ENCODE results near the gene DENND4B. TPM values are rescaled to one million over a fixed set of nuclear protein-coding genes. Genes with fewer than 3 reads are reported as not detected.

The DENND4B gene
- total and polyA plus RNA-seq, 10 of the 15 experiments (the other 5 are each of a cell fraction or from before 2014, with no cell fraction given): 12.0 to 74.8 (median 22.7) TPM

DNA sequence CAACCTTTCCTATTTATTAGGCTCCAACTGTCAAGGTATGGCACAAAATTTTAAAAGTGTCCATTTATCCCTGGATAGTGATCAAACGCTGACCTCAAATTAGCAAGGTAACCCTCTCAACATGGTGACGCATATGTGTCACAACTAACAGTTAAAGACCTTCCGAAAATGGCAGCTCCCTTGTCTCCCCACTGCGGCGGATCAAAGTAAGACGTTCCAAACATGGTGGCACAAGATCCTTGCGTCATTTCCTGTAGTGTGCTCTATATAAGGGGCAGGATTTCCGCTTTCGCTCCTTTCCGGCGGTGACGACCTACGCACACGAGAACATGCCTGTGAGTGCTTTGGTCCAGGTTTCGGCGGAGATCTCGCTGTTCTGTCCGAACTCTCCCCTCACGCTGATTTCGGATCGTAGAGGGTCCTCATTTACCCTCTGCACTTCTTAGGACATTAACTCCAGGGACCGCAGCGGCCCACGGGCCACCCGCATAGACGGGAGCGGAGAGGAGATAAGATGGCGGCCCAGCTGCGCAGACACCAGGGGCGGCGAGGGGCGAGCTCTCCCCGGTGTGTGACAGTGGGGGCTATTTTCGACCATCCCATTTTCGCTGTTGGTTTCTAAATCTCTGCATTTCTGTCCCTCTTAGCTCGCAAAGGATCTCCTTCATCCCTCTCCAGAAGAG is 44.1 kb upstream of the DENND4B start, which contains the start of gene RPS27:
Gene RPS27, plus strand, starts transcription at position 295 of the 683 bp plus-strand sequence. Its CDS starts 35 bp downstream, at position 330.
- Histone ChIP-seq H3K27me3 (replicated peaks in 1 of 2; ENCODE audit: control insufficient read depth in 2 of 2, insufficient read depth in 2 of 2, low read length in 1 of 2) (no peaks in the 10 kb centered on the region), H2AFZ (ENCODE audit: control insufficient read depth, low read depth, low read length) (peak within 1 kb of the TSS; percentile 67), H3K4me2 (ENCODE audit: control insufficient read depth, insufficient read depth) (peak within 1 kb of the TSS; percentile 89), H3K36me3 (ENCODE audit: control insufficient read depth in 2 of 2, insufficient read depth in 2 of 2, low read length in 1 of 2) (peaks cover 0 to 16% of the 10 kb centered on the region in 2 experiments; a peak in 3 of 4 replicates), H3K9me3 (replicated peaks; ENCODE audit: control insufficient read depth, insufficient read depth, low read length) (no peaks in the 10 kb centered on the region), H4K20me1 (ENCODE audit: control insufficient read depth, insufficient read depth) (no peaks in the 10 kb centered on the region), H3K79me2 (ENCODE audit: control insufficient read depth, insufficient read depth, low read length) (peaks cover 25% of the 10 kb centered on the region), H3K9ac (ENCODE audit: control insufficient read depth, insufficient read depth, low read length) (peak within 1 kb of the TSS; percentile 98), H3K27ac (ENCODE audit: control insufficient read depth, insufficient read depth) (peak within 1 kb of the TSS; percentile 96), H3K4me3 (peak within 1 kb of the TSS; percentile 86), H3K4me1 (ENCODE audit: control insufficient read depth, insufficient read depth, low read length) (peaks cover 9% of the 10 kb centered on the region)
- peak; percentile 94 for FAIRE-seq
- WGBS (ENCODE audit: insufficient coverage, insufficient replicate concordance, low lambda C conversion rate, missing lambda C conversion rate): under 1% methylated on average over 36 of the region's 36 CpGs
- BruUV-seq (replicated peaks): TSS peak; percentile 92
- ChIA-PET POLR2A (interaction anchor here (0.6 to 3.8 kb wide), 16 partner anchors 9 to 386 kb away, joined by 3 to 26 read pairs (median 4); partner anchors contain the start of genes DENND4B, JTB and SLC39A1), CTCF (interaction anchor here (0.9 to 1.8 kb wide), 5 partner anchors 13 to 480 kb away, joined by 3 to 13 read pairs (median 3); partner anchors contain the start of genes DENND4B and JTB), SMC1A (ENCODE audit: uncharacterized antibody, unreplicated experiment) (interaction anchor here (0.5 to 2.4 kb wide), 14 partner anchors 13 to 319 kb away, joined by 3 to 7 read pairs (median 3); partner anchors contain the start of gene JTB), RAD21 (ENCODE audit: unreplicated experiment) (interaction anchor here (0.7 to 5.7 kb wide), 7 partner anchors 13 to 194 kb away, joined by 3 to 42 read pairs (median 4); partner anchors contain the start of genes CREB3L4, GATAD2B and JTB)
- peak; percentile 82 for ATAC-seq
- DNase-seq (ENCODE audit: low read depth, low spot score): peak; percentile 97
- intact Hi-C loops (cut with micrococcal nuclease; ENCODE audit: unreplicated experiment): loop anchor here (2.0 to 5.0 kb wide), 2 partner anchors 192 to 282 kb away; partner anchors contain the start of gene HAX1
- in situ Hi-C loops (cut with MboI): loop anchor here (5.0 to 10.0 kb wide), 2 partner anchors 282 to 486 kb away; partner anchors contain the start of gene HAX1
- TF ChIP-seq, protein P1, sequence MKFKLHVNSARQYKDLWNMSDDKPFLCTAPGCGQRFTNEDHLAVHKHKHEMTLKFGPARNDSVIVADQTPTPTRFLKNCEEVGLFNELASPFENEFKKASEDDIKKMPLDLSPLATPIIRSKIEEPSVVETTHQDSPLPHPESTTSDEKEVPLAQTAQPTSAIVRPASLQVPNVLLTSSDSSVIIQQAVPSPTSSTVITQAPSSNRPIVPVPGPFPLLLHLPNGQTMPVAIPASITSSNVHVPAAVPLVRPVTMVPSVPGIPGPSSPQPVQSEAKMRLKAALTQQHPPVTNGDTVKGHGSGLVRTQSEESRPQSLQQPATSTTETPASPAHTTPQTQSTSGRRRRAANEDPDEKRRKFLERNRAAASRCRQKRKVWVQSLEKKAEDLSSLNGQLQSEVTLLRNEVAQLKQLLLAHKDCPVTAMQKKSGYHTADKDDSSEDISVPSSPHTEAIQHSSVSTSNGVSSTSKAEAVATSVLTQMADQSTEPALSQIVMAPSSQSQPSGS (IDR thresholded peaks at IDR 0.05; ENCODE audit: low read length): peak; percentile 71; the same call in 1 of the 2 replicates
- no peak for TF ChIP-seq IKZF2 (IDR thresholded peaks at IDR 0.05)
- TF ChIP-seq NR2F1 (conservative IDR thresholded peaks at IDR 0.05): no peak
- peak; percentile 86 for TF ChIP-seq IKZF1 (conservative IDR thresholded peaks at IDR 0.05)
- no peak for TF ChIP-seq CHD4 (IDR thresholded peaks at IDR 0.05)
- TF ChIP-seq, protein P2, sequence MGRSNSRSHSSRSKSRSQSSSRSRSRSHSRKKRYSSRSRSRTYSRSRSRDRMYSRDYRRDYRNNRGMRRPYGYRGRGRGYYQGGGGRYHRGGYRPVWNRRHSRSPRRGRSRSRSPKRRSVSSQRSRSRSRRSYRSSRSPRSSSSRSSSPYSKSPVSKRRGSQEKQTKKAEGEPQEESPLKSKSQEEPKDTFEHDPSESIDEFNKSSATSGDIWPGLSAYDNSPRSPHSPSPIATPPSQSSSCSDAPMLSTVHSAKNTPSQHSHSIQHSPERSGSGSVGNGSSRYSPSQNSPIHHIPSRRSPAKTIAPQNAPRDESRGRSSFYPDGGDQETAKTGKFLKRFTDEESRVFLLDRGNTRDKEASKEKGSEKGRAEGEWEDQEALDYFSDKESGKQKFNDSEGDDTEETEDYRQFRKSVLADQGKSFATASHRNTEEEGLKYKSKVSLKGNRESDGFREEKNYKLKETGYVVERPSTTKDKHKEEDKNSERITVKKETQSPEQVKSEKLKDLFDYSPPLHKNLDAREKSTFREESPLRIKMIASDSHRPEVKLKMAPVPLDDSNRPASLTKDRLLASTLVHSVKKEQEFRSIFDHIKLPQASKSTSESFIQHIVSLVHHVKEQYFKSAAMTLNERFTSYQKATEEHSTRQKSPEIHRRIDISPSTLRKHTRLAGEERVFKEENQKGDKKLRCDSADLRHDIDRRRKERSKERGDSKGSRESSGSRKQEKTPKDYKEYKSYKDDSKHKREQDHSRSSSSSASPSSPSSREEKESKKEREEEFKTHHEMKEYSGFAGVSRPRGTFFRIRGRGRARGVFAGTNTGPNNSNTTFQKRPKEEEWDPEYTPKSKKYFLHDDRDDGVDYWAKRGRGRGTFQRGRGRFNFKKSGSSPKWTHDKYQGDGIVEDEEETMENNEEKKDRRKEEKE (IDR thresholded peaks at IDR 0.05): no peak
- TF ChIP-seq ZNF24 (IDR thresholded peaks at IDR 0.05): no peak
- no peak for TF ChIP-seq HDAC2 (IDR thresholded peaks at IDR 0.05)
- TF ChIP-seq, protein P3, sequence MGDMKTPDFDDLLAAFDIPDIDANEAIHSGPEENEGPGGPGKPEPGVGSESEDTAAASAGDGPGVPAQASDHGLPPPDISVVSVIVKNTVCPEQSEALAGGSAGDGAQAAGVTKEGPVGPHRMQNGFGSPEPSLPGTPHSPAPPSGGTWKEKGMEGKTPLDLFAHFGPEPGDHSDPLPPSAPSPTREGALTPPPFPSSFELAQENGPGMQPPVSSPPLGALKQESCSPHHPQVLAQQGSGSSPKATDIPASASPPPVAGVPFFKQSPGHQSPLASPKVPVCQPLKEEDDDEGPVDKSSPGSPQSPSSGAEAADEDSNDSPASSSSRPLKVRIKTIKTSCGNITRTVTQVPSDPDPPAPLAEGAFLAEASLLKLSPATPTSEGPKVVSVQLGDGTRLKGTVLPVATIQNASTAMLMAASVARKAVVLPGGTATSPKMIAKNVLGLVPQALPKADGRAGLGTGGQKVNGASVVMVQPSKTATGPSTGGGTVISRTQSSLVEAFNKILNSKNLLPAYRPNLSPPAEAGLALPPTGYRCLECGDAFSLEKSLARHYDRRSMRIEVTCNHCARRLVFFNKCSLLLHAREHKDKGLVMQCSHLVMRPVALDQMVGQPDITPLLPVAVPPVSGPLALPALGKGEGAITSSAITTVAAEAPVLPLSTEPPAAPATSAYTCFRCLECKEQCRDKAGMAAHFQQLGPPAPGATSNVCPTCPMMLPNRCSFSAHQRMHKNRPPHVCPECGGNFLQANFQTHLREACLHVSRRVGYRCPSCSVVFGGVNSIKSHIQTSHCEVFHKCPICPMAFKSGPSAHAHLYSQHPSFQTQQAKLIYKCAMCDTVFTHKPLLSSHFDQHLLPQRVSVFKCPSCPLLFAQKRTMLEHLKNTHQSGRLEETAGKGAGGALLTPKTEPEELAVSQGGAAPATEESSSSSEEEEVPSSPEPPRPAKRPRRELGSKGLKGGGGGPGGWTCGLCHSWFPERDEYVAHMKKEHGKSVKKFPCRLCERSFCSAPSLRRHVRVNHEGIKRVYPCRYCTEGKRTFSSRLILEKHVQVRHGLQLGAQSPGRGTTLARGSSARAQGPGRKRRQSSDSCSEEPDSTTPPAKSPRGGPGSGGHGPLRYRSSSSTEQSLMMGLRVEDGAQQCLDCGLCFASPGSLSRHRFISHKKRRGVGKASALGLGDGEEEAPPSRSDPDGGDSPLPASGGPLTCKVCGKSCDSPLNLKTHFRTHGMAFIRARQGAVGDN (IDR thresholded peaks at IDR 0.05): peak; percentile 89
- no peak for TF ChIP-seq SUPT20H (IDR thresholded peaks at IDR 0.05; ENCODE audit: borderline replicate concordance, control insufficient read depth, low read depth, low read length)
- TF ChIP-seq MEF2A (IDR thresholded peaks at IDR 0.05; ENCODE audit: insufficient read depth, low read depth, low read length): peak; percentile 33; the same call in 1 of the 2 replicates
- TF ChIP-seq ZNF207 (IDR thresholded peaks at IDR 0.05; ENCODE audit: borderline replicate concordance): peak; percentile 75; the same call in 1 of the 2 replicates
- no peak for TF ChIP-seq ASH2L (IDR thresholded peaks at IDR 0.05; ENCODE audit: borderline replicate concordance, low read depth)
- TF ChIP-seq TCF3 (IDR thresholded peaks at IDR 0.05; ENCODE audit: borderline replicate concordance, insufficient read depth, low read depth, low read length): peak; percentile 93; the same call in 1 of the 2 replicates
- 0 out of 2 replicates have a peak, but pooled peaks have one; percentile 52 for TF ChIP-seq TARDBP (IDR thresholded peaks at IDR 0.05; ENCODE audit: borderline replicate concordance)

Measured in GM12878 (cell line).